ENCODE results near the gene BANF2.

The BANF2 gene

DNA sequence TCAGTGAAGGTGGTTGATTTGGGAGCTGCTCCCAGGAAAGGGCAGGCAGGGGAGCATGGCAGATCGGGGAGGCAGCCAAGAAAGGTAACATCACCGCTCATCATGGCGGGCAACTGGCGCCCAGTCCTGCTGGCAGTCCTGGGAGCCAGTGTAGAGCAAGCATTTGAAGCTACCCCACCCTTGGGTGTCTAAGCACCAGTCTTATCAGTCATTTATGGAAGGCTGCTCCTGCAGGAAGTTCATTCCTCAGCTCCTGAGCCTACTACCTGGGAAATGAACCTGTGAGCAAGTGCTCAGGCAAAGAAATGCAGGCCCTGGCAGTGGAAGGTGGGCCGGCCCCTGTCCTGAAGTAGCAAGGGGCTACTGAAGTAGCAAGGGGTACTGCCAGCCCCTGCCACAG lies 41.5 kb downstream of the BANF2 start:
- peaks cover 30% of the 10 kb centered on the region for H3K9me3 ChIP-seq (ENCODE audit: insufficient read depth, low read length)
- H3K36me3 ChIP-seq (ENCODE audit: insufficient read depth, insufficient read length, low read length): no peaks in the 10 kb centered on the region
- no peaks in the 10 kb centered on the region for H3K27me3 ChIP-seq (ENCODE audit: insufficient read depth, insufficient read length)
- no peak overlapping the region for H3K9ac ChIP-seq (ENCODE audit: insufficient read length, low read depth)
- DNase-seq (ENCODE audit: low read depth, low spot score): no peak
- no peak overlapping the region for H3K4me3 ChIP-seq (ENCODE audit: insufficient read length, low read depth)
- no peak for TF ChIP-seq ZNF274 (IDR thresholded peaks at IDR 0.05; ENCODE audit: low read depth, low read length)
- no peak for TF ChIP-seq SUZ12 (IDR thresholded peaks at IDR 0.05; ENCODE audit: extremely low read depth, insufficient read depth, insufficient read length)
- no peak for TF ChIP-seq YY1 (IDR thresholded peaks at IDR 0.05; ENCODE audit: insufficient read depth, insufficient read length)
- no peaks in the 10 kb centered on the region for H3K4me1 ChIP-seq (ENCODE audit: insufficient read depth, insufficient read length)

DNA sequence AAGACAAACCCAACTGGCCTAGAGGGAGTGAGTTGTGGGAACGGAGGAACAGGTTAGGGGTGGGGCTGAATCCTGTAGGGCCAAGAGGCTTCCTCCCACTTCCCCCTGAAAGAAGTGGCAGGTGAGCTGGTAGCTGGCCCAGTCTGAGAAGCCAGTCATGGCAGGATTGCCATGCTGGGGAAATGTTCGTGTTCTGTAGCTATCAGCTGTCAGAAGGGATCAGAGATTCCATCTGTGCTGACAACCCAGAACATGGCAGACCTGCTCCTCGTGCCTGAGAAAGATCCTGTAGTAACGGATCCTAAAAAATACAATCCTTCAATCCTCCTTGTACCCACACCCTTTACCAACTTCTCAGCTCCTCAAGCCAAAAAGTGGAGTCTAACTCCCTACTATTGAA lies 43.0 kb downstream of the BANF2 start:
- no peak for TF ChIP-seq YY1 (IDR thresholded peaks at IDR 0.05; ENCODE audit: insufficient read depth, insufficient read length)
- no peak for TF ChIP-seq SUZ12 (IDR thresholded peaks at IDR 0.05; ENCODE audit: extremely low read depth, insufficient read depth, insufficient read length)
- no peak for TF ChIP-seq ZNF274 (IDR thresholded peaks at IDR 0.05; ENCODE audit: low read depth, low read length)
- Histone ChIP-seq H3K27me3 (ENCODE audit: insufficient read depth, insufficient read length) (no peaks in the 10 kb centered on the region), H3K36me3 (ENCODE audit: insufficient read depth, insufficient read length, low read length) (no peaks in the 10 kb centered on the region)

DNA sequence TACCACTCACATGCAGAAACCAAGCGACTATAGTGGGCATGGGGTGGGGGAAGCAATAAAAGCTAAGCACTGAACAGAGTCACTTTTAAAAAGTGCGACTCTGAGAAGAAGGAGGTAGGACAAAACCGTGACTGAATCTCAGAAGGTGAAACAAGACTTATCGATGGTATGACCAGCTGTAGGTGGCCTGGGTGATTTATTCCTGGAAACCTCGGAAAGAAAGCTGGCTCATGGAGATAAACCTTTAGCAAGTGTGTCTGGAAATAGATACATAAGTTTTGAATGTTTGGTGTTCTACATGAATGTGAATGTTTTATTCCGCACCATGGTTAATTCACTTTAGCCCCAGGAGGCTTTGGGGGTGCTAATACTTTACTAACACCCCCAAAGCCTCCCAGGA lies 43.9 kb downstream of the BANF2 start:
- H3K9ac ChIP-seq (ENCODE audit: insufficient read length, low read depth): no peak overlapping the region
- H3K36me3 ChIP-seq (ENCODE audit: insufficient read depth, insufficient read length, low read length): no peaks in the 10 kb centered on the region
- TF ChIP-seq ZNF274 (IDR thresholded peaks at IDR 0.05; ENCODE audit: low read depth, low read length) (no peak), YY1 (IDR thresholded peaks at IDR 0.05; ENCODE audit: insufficient read depth, insufficient read length) (no peak), SUZ12 (IDR thresholded peaks at IDR 0.05; ENCODE audit: extremely low read depth, insufficient read depth, insufficient read length) (no peak)
- H3K9me3 ChIP-seq (ENCODE audit: insufficient read depth, low read length): peaks cover 7% of the 10 kb centered on the region; the same call in 1 of the 2 replicates
- no peaks in the 10 kb centered on the region for H3K27me3 ChIP-seq (ENCODE audit: insufficient read depth, insufficient read length)
- H3K4me1 ChIP-seq (ENCODE audit: insufficient read depth, insufficient read length): no peaks in the 10 kb centered on the region
- DNase-seq (ENCODE audit: low read depth, low spot score): no peak
- no peak overlapping the region for H3K4me3 ChIP-seq (ENCODE audit: insufficient read length, low read depth)

More for the DNA sequence above, 43.0 kb downstream of the BANF2 start:
- H3K4me3 ChIP-seq (ENCODE audit: insufficient read length, low read depth): no peak overlapping the region
- H3K4me1 ChIP-seq (ENCODE audit: insufficient read depth, insufficient read length): no peaks in the 10 kb centered on the region
- peaks cover 15% of the 10 kb centered on the region for H3K9me3 ChIP-seq (ENCODE audit: insufficient read depth, low read length)
- H3K9ac ChIP-seq (ENCODE audit: insufficient read length, low read depth): no peak overlapping the region
- no peak for DNase-seq (ENCODE audit: low read depth, low spot score)

DNA sequence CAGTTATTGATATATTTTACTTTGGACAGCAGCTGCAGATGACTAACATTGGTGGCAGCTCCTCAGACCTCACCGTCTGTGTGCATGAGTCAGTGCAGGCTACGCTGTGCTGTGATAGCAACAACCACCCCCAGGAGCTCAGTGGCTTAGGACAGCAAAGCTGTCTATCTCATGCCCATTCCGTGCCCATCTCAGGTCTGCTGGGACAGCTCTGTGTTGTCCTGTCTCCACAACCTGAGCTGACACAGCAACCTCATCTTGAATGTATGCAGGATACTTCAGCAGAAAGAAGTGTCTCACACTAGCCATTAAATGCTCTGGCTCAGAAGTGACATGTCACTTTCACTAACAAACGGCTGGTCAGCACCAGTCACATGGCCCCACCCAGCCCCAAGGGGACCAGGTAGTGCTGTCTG lies 47.7 kb downstream of the BANF2 start:
- no peak for DNase-seq (ENCODE audit: low read depth, low spot score)
- Histone ChIP-seq H3K36me3 (ENCODE audit: insufficient read depth, insufficient read length, low read length) (no peaks in the 10 kb centered on the region), H3K4me3 (ENCODE audit: insufficient read length, low read depth) (no peak overlapping the region), H3K9me3 (ENCODE audit: insufficient read depth, low read length) (no peaks in the 10 kb centered on the region), H3K4me1 (ENCODE audit: insufficient read depth, insufficient read length) (no peaks in the 10 kb centered on the region), H3K9ac (ENCODE audit: insufficient read length, low read depth) (no peak overlapping the region), H3K27me3 (ENCODE audit: insufficient read depth, insufficient read length) (no peaks in the 10 kb centered on the region)
- TF ChIP-seq YY1 (IDR thresholded peaks at IDR 0.05; ENCODE audit: insufficient read depth, insufficient read length) (no peak), SUZ12 (IDR thresholded peaks at IDR 0.05; ENCODE audit: extremely low read depth, insufficient read depth, insufficient read length) (no peak), ZNF274 (IDR thresholded peaks at IDR 0.05; ENCODE audit: low read depth, low read length) (no peak)

DNA sequence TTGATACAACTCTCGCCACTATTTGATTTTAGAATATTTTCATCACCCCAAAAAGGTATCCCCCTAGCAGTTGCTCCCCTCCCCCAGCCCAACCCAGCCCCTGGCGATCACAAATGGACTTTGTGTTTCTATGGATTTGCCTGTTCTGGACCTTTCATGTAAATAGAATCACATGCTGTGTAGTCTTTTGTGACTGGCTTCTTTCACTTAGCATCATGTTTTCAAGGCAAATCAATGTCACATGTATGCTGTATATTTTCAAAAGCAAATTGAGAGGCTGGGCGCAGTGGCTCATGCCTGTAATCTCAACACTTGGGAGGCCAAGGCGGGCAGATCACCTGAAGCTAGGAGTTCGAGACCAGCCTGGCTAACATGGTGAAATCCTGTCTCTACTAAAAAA lies 48.5 kb downstream of the BANF2 start:
- Histone ChIP-seq H3K4me1 (ENCODE audit: insufficient read depth, insufficient read length) (no peaks in the 10 kb centered on the region), H3K9me3 (ENCODE audit: insufficient read depth, low read length) (no peaks in the 10 kb centered on the region), H3K36me3 (ENCODE audit: insufficient read depth, insufficient read length, low read length) (no peaks in the 10 kb centered on the region), H3K4me3 (ENCODE audit: insufficient read length, low read depth) (no peak overlapping the region), H3K27me3 (ENCODE audit: insufficient read depth, insufficient read length) (no peaks in the 10 kb centered on the region), H3K9ac (ENCODE audit: insufficient read length, low read depth) (no peak overlapping the region)
- TF ChIP-seq SUZ12 (IDR thresholded peaks at IDR 0.05; ENCODE audit: extremely low read depth, insufficient read depth, insufficient read length) (no peak), ZNF274 (IDR thresholded peaks at IDR 0.05; ENCODE audit: low read depth, low read length) (no peak), YY1 (IDR thresholded peaks at IDR 0.05; ENCODE audit: insufficient read depth, insufficient read length) (no peak)
- no peak for DNase-seq (ENCODE audit: low read depth, low spot score)

DNA sequence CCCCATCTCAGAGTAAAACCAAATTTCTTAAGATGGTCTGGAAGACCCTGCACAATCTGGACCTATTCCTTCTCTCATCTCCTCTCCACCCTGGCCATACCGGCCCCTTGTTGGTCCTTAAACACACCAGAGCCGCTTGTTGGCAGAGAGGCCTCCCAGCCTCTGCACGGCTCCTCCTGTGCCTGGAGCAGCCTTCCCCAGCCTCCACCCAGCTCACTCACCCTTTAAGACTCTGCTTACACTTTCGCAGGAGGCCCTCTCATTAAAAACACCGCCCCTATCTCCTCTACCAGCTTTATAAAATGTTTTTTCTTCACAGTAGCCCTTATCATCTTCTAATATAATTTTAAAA lies 49.8 kb downstream of the BANF2 start:
- TF ChIP-seq YY1 (IDR thresholded peaks at IDR 0.05; ENCODE audit: insufficient read depth, insufficient read length): no peak
- no peak for TF ChIP-seq SUZ12 (IDR thresholded peaks at IDR 0.05; ENCODE audit: extremely low read depth, insufficient read depth, insufficient read length)
- no peak for TF ChIP-seq ZNF274 (IDR thresholded peaks at IDR 0.05; ENCODE audit: low read depth, low read length)
- Histone ChIP-seq H3K36me3 (ENCODE audit: insufficient read depth, insufficient read length, low read length) (no peaks in the 10 kb centered on the region), H3K4me3 (ENCODE audit: insufficient read length, low read depth) (no peak overlapping the region), H3K9ac (ENCODE audit: insufficient read length, low read depth) (no peak overlapping the region), H3K4me1 (ENCODE audit: insufficient read depth, insufficient read length) (peaks cover 3% of the 10 kb centered on the region), H3K27me3 (ENCODE audit: insufficient read depth, insufficient read length) (no peaks in the 10 kb centered on the region), H3K9me3 (ENCODE audit: insufficient read depth, low read length) (peaks cover 10% of the 10 kb centered on the region; the same call in 1 of the 2 replicates)
- DNase-seq (ENCODE audit: low read depth, low spot score): no peak

DNA sequence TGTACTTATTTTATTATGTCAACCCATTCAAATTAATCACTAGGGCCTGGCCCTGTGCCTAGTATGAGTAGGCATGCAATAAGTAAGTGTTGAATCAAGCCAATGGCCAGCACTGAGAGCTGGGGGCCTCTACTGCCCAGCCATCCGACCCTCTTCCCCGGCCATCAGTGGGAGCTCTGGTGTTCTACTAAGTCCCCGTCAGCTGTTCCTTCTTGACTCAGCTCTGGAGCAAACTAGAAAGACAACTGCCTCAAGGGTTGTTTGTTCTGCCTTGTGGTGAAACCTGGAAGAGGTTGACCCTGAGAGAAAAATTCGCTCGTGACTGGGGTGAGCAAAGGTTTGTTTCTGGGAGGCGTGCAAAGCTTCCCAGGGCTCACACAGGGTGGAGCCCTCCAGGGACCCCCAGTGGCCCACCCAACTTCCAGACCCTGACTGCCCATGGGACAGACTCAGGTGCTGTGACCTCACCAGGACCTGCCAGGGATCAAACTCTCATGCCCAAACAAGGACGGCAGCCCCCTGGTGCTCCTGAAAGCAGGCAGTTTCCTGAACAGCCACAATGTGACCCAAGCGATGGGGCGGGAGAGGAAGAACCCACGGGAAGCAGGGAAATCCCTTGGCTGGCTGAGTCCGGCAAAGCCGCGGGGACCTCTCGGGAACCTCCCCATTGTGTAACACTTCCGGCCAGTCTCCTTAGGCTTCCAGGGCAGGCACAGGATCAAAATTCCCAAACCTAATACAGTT lies 50.4 kb downstream of the BANF2 start:
- Histone ChIP-seq H3K4me1 (ENCODE audit: insufficient read depth, insufficient read length) (peaks cover 3% of the 10 kb centered on the region), H3K4me3 (ENCODE audit: insufficient read length, low read depth) (no peak overlapping the region), H3K36me3 (ENCODE audit: insufficient read depth, insufficient read length, low read length) (no peaks in the 10 kb centered on the region), H3K9me3 (ENCODE audit: insufficient read depth, low read length) (peaks cover 10% of the 10 kb centered on the region; the same call in 1 of the 2 replicates), H3K9ac (ENCODE audit: insufficient read length, low read depth) (no peak overlapping the region), H3K27me3 (ENCODE audit: insufficient read depth, insufficient read length) (no peaks in the 10 kb centered on the region)
- no peak for TF ChIP-seq ZNF274 (IDR thresholded peaks at IDR 0.05; ENCODE audit: low read depth, low read length)
- TF ChIP-seq YY1 (IDR thresholded peaks at IDR 0.05; ENCODE audit: insufficient read depth, insufficient read length): no peak
- TF ChIP-seq SUZ12 (IDR thresholded peaks at IDR 0.05; ENCODE audit: extremely low read depth, insufficient read depth, insufficient read length): no peak
- no peak for DNase-seq (ENCODE audit: low read depth, low spot score)
